ENCODE results near the gene GABRR2. TPM values are rescaled to one million over a fixed set of nuclear protein-coding genes. Genes with fewer than 3 reads are reported as not detected.
A peak's percentile ranks its signal among the peaks of the same experiment; 100 is the strongest.

Gene GABRR2
- total RNA-seq, 3 donors from 2014 or later (not counting 1 experiment from before 2014, with no cell fraction given) = 0.57 to 2.2 (median 1.0) TPM

DNA sequence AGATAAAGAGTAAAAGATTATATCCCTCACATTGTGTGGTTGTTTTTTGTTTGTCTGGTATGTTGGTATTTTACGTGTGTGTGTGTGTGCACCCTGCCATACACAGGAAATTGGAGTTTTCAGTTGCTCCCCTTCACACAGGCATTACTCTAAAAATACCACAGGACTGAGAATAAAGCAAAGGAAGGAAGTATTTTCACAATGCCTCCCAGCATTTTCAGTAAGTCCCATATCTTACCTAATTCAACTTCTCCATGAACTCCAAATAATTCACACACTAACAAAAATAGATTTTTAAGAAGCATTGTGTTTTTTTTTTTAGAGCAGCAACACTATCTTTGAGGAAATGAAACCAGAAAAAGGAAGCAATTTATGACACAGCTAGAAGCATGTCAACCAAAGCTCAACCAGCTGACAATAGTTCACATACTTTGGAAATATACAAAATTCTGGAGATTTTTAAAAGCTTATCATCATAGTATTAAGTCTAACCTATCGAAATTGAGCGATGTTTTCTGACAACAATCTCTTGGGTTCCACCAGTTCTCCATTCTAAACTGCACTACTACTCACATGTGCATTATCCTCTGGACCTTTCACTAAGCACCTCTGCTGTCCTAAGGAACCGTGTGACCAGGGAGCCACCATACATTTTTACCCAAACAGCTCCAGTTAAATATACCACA lies 35.3 kb upstream of the GABRR2 start:
- H3K4me1 ChIP-seq (ENCODE audit: control insufficient read depth, insufficient read depth, low read length) = peaks cover 19% of the 10 kb centered on the region
- DNase-seq = peak in 1 of 2 donors; percentile 52
- H3K36me3 Mint-ChIP-seq = no peaks in the 10 kb centered on the region
- no peaks in the 10 kb centered on the region for H3K9me3 ChIP-seq (ENCODE audit: control insufficient read depth, insufficient read depth, low read length)
- 2% methylated on average over 3 of the region's 4 CpGs for WGBS (ENCODE audit: insufficient coverage)
- H3K36me3 ChIP-seq (ENCODE audit: control insufficient read depth, insufficient read depth, low read length) = no peaks in the 10 kb centered on the region
- peak overlapping the region; percentile 100 for H3K4me3 Mint-ChIP-seq
- H3K9me3 Mint-ChIP-seq = no peaks in the 10 kb centered on the region
- ATAC-seq = peak in 2 of 3 donors; percentile 5 to 36
- TF ChIP-seq, protein P1, sequence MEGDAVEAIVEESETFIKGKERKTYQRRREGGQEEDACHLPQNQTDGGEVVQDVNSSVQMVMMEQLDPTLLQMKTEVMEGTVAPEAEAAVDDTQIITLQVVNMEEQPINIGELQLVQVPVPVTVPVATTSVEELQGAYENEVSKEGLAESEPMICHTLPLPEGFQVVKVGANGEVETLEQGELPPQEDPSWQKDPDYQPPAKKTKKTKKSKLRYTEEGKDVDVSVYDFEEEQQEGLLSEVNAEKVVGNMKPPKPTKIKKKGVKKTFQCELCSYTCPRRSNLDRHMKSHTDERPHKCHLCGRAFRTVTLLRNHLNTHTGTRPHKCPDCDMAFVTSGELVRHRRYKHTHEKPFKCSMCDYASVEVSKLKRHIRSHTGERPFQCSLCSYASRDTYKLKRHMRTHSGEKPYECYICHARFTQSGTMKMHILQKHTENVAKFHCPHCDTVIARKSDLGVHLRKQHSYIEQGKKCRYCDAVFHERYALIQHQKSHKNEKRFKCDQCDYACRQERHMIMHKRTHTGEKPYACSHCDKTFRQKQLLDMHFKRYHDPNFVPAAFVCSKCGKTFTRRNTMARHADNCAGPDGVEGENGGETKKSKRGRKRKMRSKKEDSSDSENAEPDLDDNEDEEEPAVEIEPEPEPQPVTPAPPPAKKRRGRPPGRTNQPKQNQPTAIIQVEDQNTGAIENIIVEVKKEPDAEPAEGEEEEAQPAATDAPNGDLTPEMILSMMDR (IDR thresholded peaks at IDR 0.05) = no peak
- H3K4me1 Mint-ChIP-seq = peaks cover 63 to 65% of the 10 kb centered on the region in 2 donors
- intact Hi-C loops (cut with micrococcal nuclease) = no loop called here
- no peaks in the 10 kb centered on the region for H3K27me3 ChIP-seq (ENCODE audit: control insufficient read depth, insufficient read depth, low read length)
- peak overlapping the region; percentile 66 for H3K4me3 ChIP-seq (ENCODE audit: low read length)
- H3K27me3 Mint-ChIP-seq (ENCODE audit: low read depth in 2 of 2) = no peaks in the 10 kb centered on the region
- peak overlapping the region; percentile 96 for H3K27ac Mint-ChIP-seq
- peak overlapping the region; percentile 87 for H3K27ac ChIP-seq (ENCODE audit: low read length)

GRCh38 chr6:89348372-89348771 lies 33.3 kb upstream of the GABRR2 start:
- H3K4me1 ChIP-seq (ENCODE audit: control insufficient read depth, insufficient read depth, low read length) = peaks cover 17% of the 10 kb centered on the region
- H3K4me3 ChIP-seq (ENCODE audit: low read length) = no peak overlapping the region
- H3K9me3 ChIP-seq (ENCODE audit: control insufficient read depth, insufficient read depth, low read length) = no peaks in the 10 kb centered on the region
- H3K36me3 ChIP-seq (ENCODE audit: control insufficient read depth, insufficient read depth, low read length) = no peaks in the 10 kb centered on the region
- WGBS (ENCODE audit: insufficient coverage) = no CpG with 5 or more reads among the region's 1 CpG
- H3K36me3 Mint-ChIP-seq = no peaks in the 10 kb centered on the region
- TF ChIP-seq, protein P1 (IDR thresholded peaks at IDR 0.05) = no peak
- intact Hi-C loops (cut with micrococcal nuclease) = no loop called here
- H3K27ac Mint-ChIP-seq = peak overlapping the region; percentile 96
- no peaks in the 10 kb centered on the region for H3K27me3 Mint-ChIP-seq (ENCODE audit: low read depth in 2 of 2)
- H3K4me3 Mint-ChIP-seq = no peak overlapping the region
- peaks cover 68 to 74% of the 10 kb centered on the region in 2 donors for H3K4me1 Mint-ChIP-seq
- ATAC-seq (no peak), DNase-seq (no peak)
- H3K27me3 ChIP-seq (ENCODE audit: control insufficient read depth, insufficient read depth, low read length) = no peaks in the 10 kb centered on the region
- no peak overlapping the region for H3K27ac ChIP-seq (ENCODE audit: low read length)
- H3K9me3 Mint-ChIP-seq = no peaks in the 10 kb centered on the region

DNA sequence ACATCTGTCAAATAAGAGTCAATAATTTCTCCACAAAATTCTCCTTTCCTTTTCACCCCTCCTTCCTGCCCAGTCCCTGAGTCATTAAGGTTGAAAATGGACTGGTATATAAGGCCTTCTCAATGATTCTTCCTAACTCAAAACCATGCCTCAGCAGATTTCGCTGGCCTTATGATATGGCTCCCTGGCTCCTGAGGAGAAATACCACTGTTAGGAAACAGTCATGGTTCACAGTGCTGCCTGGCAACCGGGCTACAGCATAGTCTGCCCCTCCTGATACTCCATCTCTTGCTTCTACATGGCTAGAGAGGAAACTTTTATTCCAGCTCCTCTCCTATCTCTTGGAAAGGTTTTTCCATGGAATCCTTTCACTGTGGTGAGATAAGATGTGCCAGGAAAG lies 32.7 kb upstream of the GABRR2 start:
- no peaks in the 10 kb centered on the region for H3K36me3 ChIP-seq (ENCODE audit: control insufficient read depth, insufficient read depth, low read length)
- 68% methylated on average over 2 of the region's 2 CpGs for WGBS (ENCODE audit: insufficient coverage)
- H3K9me3 ChIP-seq (ENCODE audit: control insufficient read depth, insufficient read depth, low read length) = no peaks in the 10 kb centered on the region
- no peaks in the 10 kb centered on the region for H3K36me3 Mint-ChIP-seq
- H3K27me3 Mint-ChIP-seq (ENCODE audit: low read depth in 2 of 2) = no peaks in the 10 kb centered on the region
- TF ChIP-seq, protein P1 (IDR thresholded peaks at IDR 0.05) = no peak
- H3K4me1 Mint-ChIP-seq = peaks cover 67 to 72% of the 10 kb centered on the region in 2 donors
- ATAC-seq = no peak
- H3K9me3 Mint-ChIP-seq = no peaks in the 10 kb centered on the region
- H3K27ac ChIP-seq (ENCODE audit: low read length) = no peak overlapping the region
- H3K27me3 ChIP-seq (ENCODE audit: control insufficient read depth, insufficient read depth, low read length) = no peaks in the 10 kb centered on the region
- H3K4me3 Mint-ChIP-seq = no peak overlapping the region
- DNase-seq = no peak
- peaks cover 13% of the 10 kb centered on the region for H3K4me1 ChIP-seq (ENCODE audit: control insufficient read depth, insufficient read depth, low read length)
- no peak overlapping the region for H3K4me3 ChIP-seq (ENCODE audit: low read length)
- intact Hi-C loops (cut with micrococcal nuclease) = no loop called here
- H3K27ac Mint-ChIP-seq = peak overlapping the region in 1 of 2 donors; percentile 96

DNA sequence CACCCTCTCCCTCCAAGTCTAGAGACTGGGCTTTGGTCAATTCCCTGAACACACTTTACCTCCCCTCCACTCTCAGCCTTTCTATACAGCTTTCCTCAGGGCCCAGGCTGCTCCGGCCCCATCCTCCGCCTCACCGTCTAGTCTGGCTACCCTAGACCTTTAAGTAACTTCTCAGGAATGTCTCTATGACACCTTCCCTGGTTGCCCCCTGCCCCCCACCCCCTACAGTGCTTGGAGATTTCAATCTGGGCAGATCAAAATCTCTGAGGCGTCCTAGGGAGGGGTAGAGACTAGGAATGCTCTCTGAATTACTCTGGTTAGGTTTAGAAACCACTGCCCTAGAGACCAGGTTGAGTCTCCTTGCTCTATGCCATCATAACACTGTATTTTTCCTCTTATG lies 31.3 kb upstream of the GABRR2 start:
- H3K4me1 ChIP-seq (ENCODE audit: control insufficient read depth, insufficient read depth, low read length) = peaks cover 13% of the 10 kb centered on the region
- TF ChIP-seq, protein P1 (IDR thresholded peaks at IDR 0.05) = no peak
- no peak for ATAC-seq
- WGBS (ENCODE audit: insufficient coverage) = 85% methylated on average over 4 of the region's 4 CpGs
- H3K27ac ChIP-seq (ENCODE audit: low read length) = no peak overlapping the region
- Mint-ChIP-seq H3K4me3 (no peak overlapping the region), H3K4me1 (peaks cover 59 to 65% of the 10 kb centered on the region in 2 donors), H3K9me3 (no peaks in the 10 kb centered on the region), H3K27ac (peak overlapping the region in 1 of 2 donors; percentile 35), H3K36me3 (peaks cover 5% of the 10 kb centered on the region), H3K27me3 (ENCODE audit: low read depth in 2 of 2) (no peaks in the 10 kb centered on the region)
- H3K9me3 ChIP-seq (ENCODE audit: control insufficient read depth, insufficient read depth, low read length) = no peaks in the 10 kb centered on the region
- H3K4me3 ChIP-seq (ENCODE audit: low read length) = no peak overlapping the region
- H3K27me3 ChIP-seq (ENCODE audit: control insufficient read depth, insufficient read depth, low read length) = no peaks in the 10 kb centered on the region
- DNase-seq = no peak
- intact Hi-C loops (cut with micrococcal nuclease) = no loop called here
- peaks cover 8% of the 10 kb centered on the region for H3K36me3 ChIP-seq (ENCODE audit: control insufficient read depth, insufficient read depth, low read length)

Data from natural killer cell (primary cell).